SK-N-SH (cell line): ENCODE measurements around the gene CDX2. TPM values are rescaled to one million over a fixed set of nuclear protein-coding genes. Genes with fewer than 3 reads are reported as not detected.

Experiments
- CTCF ChIA-PET: fragments of 300-600, 350-600 bp; formaldehyde crosslinking; extraction: SDS; loops from one replicate; lab custom pipeline; 2021; lab: Yijun Ruan, JAX
- POLR2A ChIA-PET: fragments of 350-600 bp; sonication (Branson Sonifier 250); formaldehyde crosslinking; extraction: SDS; loops from one replicate; lab custom pipeline; 2020; ENCODE audit warnings: antibody characterized with exemption, inconsistent platforms; lab: Yijun Ruan, JAX
- DNase-seq: peaks from one replicate; pipeline ENCODE4 v3.0.0; 2012
- H2AFZ ChIP-seq: fragments of 200-600 bp; sonication (generic); 2 replicates; pipeline ENCODE4 v1.8.1; 2016; ENCODE audit warnings: antibody characterized with exemption, mild to moderate bottlenecking, low read depth
- H3F3A ChIP-seq: fragments of 200-600 bp; sonication (generic); replicated peaks from 2 replicates; pipeline ENCODE3; 2016; ENCODE audit warnings: antibody characterized with exemption, mild to moderate bottlenecking; ENCODE audit not compliant: insufficient read depth
- H3K27ac ChIP-seq, 2 experiments: fragments of 200-500 bp in 1 of 2; fragments of 200-600 bp in 1 of 2; sonication (Bioruptor generic) in 1 of 2; sonication (generic), shearing (Covaris generic) in 1 of 2; 2 replicates each; pipeline versions ENCODE4 v1.5.1 to v1.6.1; 2014 to 2016; ENCODE audit warnings: low read depth in 2 of 2, inconsistent platforms in 1 of 2, low read length in 1 of 2, mild to moderate bottlenecking in 1 of 2, mixed read lengths in 1 of 2
- H3K27me3 ChIP-seq: fragments of 200-600 bp; sonication (generic), shearing (Covaris generic); 2 replicates; pipeline ENCODE4 v1.6.1; 2016; ENCODE audit warnings: mixed run types; ENCODE audit not compliant: insufficient read depth
- H3K36me3 ChIP-seq, 2 experiments: fragments of 200-500 bp in 1 of 2; fragments of 200-600 bp in 1 of 2; sonication (Bioruptor generic) in 1 of 2; sonication (generic) in 1 of 2; replicated peaks in 1 of 2; 2 replicates each; pipeline versions ENCODE3 to v1.5.1; 2014 to 2016; ENCODE audit warnings: low read length in 1 of 2, mild to moderate bottlenecking in 1 of 2; ENCODE audit not compliant: insufficient read depth in 2 of 2, control insufficient read depth in 1 of 2
- H3K4me1 ChIP-seq, 2 experiments: fragments of 200-500 bp in 1 of 2; fragments of 200-600 bp in 1 of 2; sonication (Bioruptor generic) in 1 of 2; sonication (generic), shearing (Covaris generic) in 1 of 2; 2 replicates each; pipeline versions ENCODE4 v1.5.1 to v1.6.1; 2014 to 2016; ENCODE audit warnings: low read depth in 1 of 2, low read length in 1 of 2, mixed run types in 1 of 2; ENCODE audit not compliant: insufficient read depth in 2 of 2, control insufficient read depth in 1 of 2
- H3K4me2 ChIP-seq: fragments of 200-600 bp; sonication (generic), shearing (Covaris generic); 2 replicates; pipeline ENCODE4 v1.6.1; 2017; ENCODE audit warnings: mixed run types
- H3K4me3 ChIP-seq, 2 experiments: fragments of 200-500 bp in 1 of 2; fragments of 200-600 bp in 1 of 2; sonication (Bioruptor generic) in 1 of 2; sonication (generic), shearing (Covaris generic) in 1 of 2; 2 replicates each; pipeline versions ENCODE4 v1.5.1 to v1.8.1; 2014 to 2016; ENCODE audit warnings: low read depth in 2 of 2, inconsistent platforms in 1 of 2, low read length in 1 of 2, mild to moderate bottlenecking in 1 of 2, mixed read lengths in 1 of 2, moderate library complexity in 1 of 2
- H3K79me2 ChIP-seq: fragments of 200-600 bp; sonication (generic); 2 replicates; pipeline ENCODE4 v1.8.1; 2017; ENCODE audit warnings: mild to moderate bottlenecking; ENCODE audit not compliant: insufficient read depth
- H3K9ac ChIP-seq: fragments of 200-600 bp; sonication (generic); 2 replicates; pipeline ENCODE4 v1.6.1; 2017; ENCODE audit warnings: mixed run types
- H3K9me2 ChIP-seq: fragments of 200-600 bp; sonication (generic); 2 replicates; pipeline ENCODE4 v1.6.1; 2017; ENCODE audit warnings: mixed run types
- H3K9me3 ChIP-seq: fragments of 200-600 bp; sonication (generic); 2 replicates; pipeline ENCODE4 v1.6.1; 2017; ENCODE audit warnings: mixed run types, mild to moderate bottlenecking, moderate library complexity
- H4K20me1 ChIP-seq: fragments of 200-600 bp; sonication (generic); 2 replicates; pipeline ENCODE4 v1.6.1; 2017; ENCODE audit warnings: mild to moderate bottlenecking, mixed run types; ENCODE audit not compliant: insufficient read depth
- ELF1 ChIP-seq: IDR thresholded peaks from 2 replicates; pipeline ENCODE4 v1.4.0; 2012
- EZH2phosphoT487 ChIP-seq: fragments of 200-600 bp; sonication (generic); IDR thresholded peaks from 2 replicates; pipeline ENCODE4 v1.6.1; 2017; ENCODE audit warnings: low read depth, mixed run types, mild to moderate bottlenecking, antibody characterized with exemption, moderate library complexity, borderline replicate concordance
- FOSL2 ChIP-seq: IDR thresholded peaks from 2 replicates; pipeline ENCODE4 v1.4.0; 2012; ENCODE audit warnings: low read depth, mild to moderate bottlenecking, moderate library complexity, borderline replicate concordance
- FOXM1 ChIP-seq: IDR thresholded peaks from 2 replicates; pipeline ENCODE4 v1.4.0; 2012; ENCODE audit warnings: low read depth, mild to moderate bottlenecking
- GABPA ChIP-seq: IDR thresholded peaks from 2 replicates; pipeline ENCODE4 v1.4.0; 2012; ENCODE audit warnings: low read depth, mild to moderate bottlenecking
- GATA2 ChIP-seq: sonication (generic); formaldehyde crosslinking; IDR thresholded peaks from 2 replicates; pipeline ENCODE4 v1.5.0; 2020; ENCODE audit warnings: mild to moderate bottlenecking, missing genetic modification reagents
- JUND ChIP-seq: IDR thresholded peaks from 2 replicates; pipeline ENCODE4 v1.4.0; 2012
- MEF2A ChIP-seq: IDR thresholded peaks from 2 replicates; pipeline ENCODE4 v1.4.0; 2012; ENCODE audit warnings: low read depth, borderline replicate concordance
- NFIC ChIP-seq: IDR thresholded peaks from 2 replicates; pipeline ENCODE4 v1.4.0; 2012; ENCODE audit warnings: borderline replicate concordance
- NRF1 ChIP-seq: IDR thresholded peaks from 2 replicates; pipeline ENCODE4 v1.6.1; 2012; ENCODE audit warnings: low read depth, mild to moderate bottlenecking, low read length
- PBX3 ChIP-seq: IDR thresholded peaks from 2 replicates; pipeline ENCODE4; 2012
- SIN3A ChIP-seq: IDR thresholded peaks from 2 replicates; pipeline ENCODE4 v1.6.1; 2012; ENCODE audit warnings: low read depth, mild to moderate bottlenecking, low read length, moderate library complexity, borderline replicate concordance
- SMC3 ChIP-seq: IDR thresholded peaks from 2 replicates; pipeline ENCODE4 v1.6.1; 2012; ENCODE audit warnings: low read depth, low read length, improper control_type of control experiment
- TAF1 ChIP-seq: IDR thresholded peaks from 2 replicates; pipeline ENCODE4 v1.6.1; 2012; ENCODE audit warnings: low read depth, mild to moderate bottlenecking, low read length, moderate library complexity, borderline replicate concordance
- TCF12 ChIP-seq: IDR thresholded peaks from 2 replicates; pipeline ENCODE4 v1.4.0; 2012
- USF2 ChIP-seq: fragments of 150-350 bp; IDR thresholded peaks from 2 replicates; pipeline ENCODE4 v1.6.1; 2017; ENCODE audit warnings: antibody characterized with exemption, low read length, low read depth, borderline replicate concordance
- YY1 ChIP-seq: IDR thresholded peaks from 2 replicates; pipeline ENCODE4 v1.4.0; 2012; ENCODE audit warnings: low read depth, mild to moderate bottlenecking
- WGBS: methylation state at CpG from one replicate; pipeline ENCODE4 v1.1.6; 2017; ENCODE audit warnings: low lambda C conversion rate; 5-methylcytosine and 5-hydroxymethylcytosine counted together
- polyA plus RNA-seq, 3 experiments: library from polyadenylated mRNA; depleted of rRNA; stranded (reverse); fragments of >200 nt; gene quantifications; 2 replicates each; pipeline ENCODE4 v1.2.3, GENCODE V29; 2012

Gene CDX2
- polyA plus RNA-seq, 1 of the 3 experiments (the other 2 are of a cell fraction) = not detected

- Histone ChIP-seq H3K9ac (no peak overlapping the region), H3K9me3 (no peaks in the 10 kb centered on the region)
- TF ChIP-seq EZH2phosphoT487 (no peak), NRF1 (no peak), FOXM1 (no peak), SMC3 (no peak), ELF1 (no peak), SIN3A (no peak), FOSL2 (no peak), TAF1 (no peak), MEF2A (no peak)
- TF ChIP-seq, all 33 proteins: peak for 0
- ChIA-PET POLR2A (no interaction called here), CTCF (interaction anchor here (0.9 to 4.2 kb wide), 5 partner anchors 9 to 610 kb away, joined by 3 to 15 read pairs (median 6); no protein-coding TSS in a partner anchor)
- Histone ChIP-seq H3K36me3 (no peaks in the 10 kb centered on the region), H3K4me1 (no peaks in the 10 kb centered on the region), H3K4me2 (no peak overlapping the region), H3K27ac (no peak overlapping the region), H3F3A (no peaks in the 10 kb centered on the region), H3K4me3 (no peak overlapping the region), H3K27me3 (peaks cover 99% of the 10 kb centered on the region), H3K79me2 (no peaks in the 10 kb centered on the region), H2AFZ (no peak overlapping the region), H3K9me2 (no peaks in the 10 kb centered on the region), H4K20me1 (no peaks in the 10 kb centered on the region)
- WGBS = 13% methylated on average over 5 of the region's 7 CpGs
- no peak for DNase-seq
These were observed 2.8 kb upstream of the CDX2 start for GRCh38 chr13:27971776-27972477.

- Histone ChIP-seq H3K36me3 (no peaks in the 10 kb centered on the region), H3K4me3 (no peak overlapping the region), H3F3A (no peaks in the 10 kb centered on the region), H3K4me2 (no peak overlapping the region), H3K27ac (no peak overlapping the region), H4K20me1 (no peaks in the 10 kb centered on the region), H3K27me3 (peaks cover 99% of the 10 kb centered on the region), H3K9me3 (no peaks in the 10 kb centered on the region), H3K9me2 (no peaks in the 10 kb centered on the region), H3K79me2 (no peaks in the 10 kb centered on the region), H2AFZ (no peak overlapping the region), H3K4me1 (no peaks in the 10 kb centered on the region), H3K9ac (no peak overlapping the region)
- ChIA-PET POLR2A (no interaction called here), CTCF (interaction anchor here (0.9 to 1.7 kb wide), 3 partner anchors 9 to 145 kb away, joined by 3 to 10 read pairs (median 8); no protein-coding TSS in a partner anchor)
- DNase-seq = peak; percentile 12
- WGBS = 20% methylated on average over 13 of the region's 13 CpGs
- TF ChIP-seq FOXM1 (no peak), GATA2 (CRISPR knock-in tag) (no peak), JUND (no peak), NFIC (no peak), TCF12 (no peak), USF2 (no peak), PBX3 (no peak), SMC3 (no peak), GABPA (no peak), EZH2phosphoT487 (no peak), SIN3A (no peak), YY1 (no peak)
These were observed 2.1 kb upstream of the CDX2 start for GRCh38 chr13:27971236-27971645.
